HepG2 (cell line): ENCODE measurements around the gene RITA1. TPM values are rescaled to one million over a fixed set of nuclear protein-coding genes. Genes with fewer than 3 reads are reported as not detected.
A peak's percentile ranks its signal among the peaks of the same experiment; 100 is the strongest.

Source experiments
- AKAP8 ChIP-seq: sonication (generic); formaldehyde crosslinking; IDR thresholded peaks from 2 replicates; pipeline ENCODE4 v1.5.1; 2020; ENCODE audit warnings: mild to moderate bottlenecking, missing genetic modification reagents
- EP300 ChIP-seq, 3 experiments: sonication (generic) in 1 of 3; formaldehyde crosslinking in 1 of 3; IDR thresholded peaks; 2 replicates each; pipeline versions ENCODE4 v1.5.1 to v1.6.1; 2011 to 2020; ENCODE audit warnings: low read depth in 2 of 3, low read length in 2 of 3, borderline replicate concordance in 1 of 3, improper control_type of control experiment in 1 of 3, mild to moderate bottlenecking in 1 of 3, missing genetic modification reagents in 1 of 3, moderate library complexity in 1 of 3
- FOXP1 ChIP-seq, 2 experiments: fragments of 450-650 bp in 1 of 2; IDR thresholded peaks; 2 replicates each; pipeline ENCODE4 v1.6.1; 2017 to 2018; ENCODE audit warnings: antibody characterized with exemption in 1 of 2
- GABPB1 ChIP-seq: IDR thresholded peaks from 2 replicates; pipeline ENCODE4 v1.6.1; 2016; ENCODE audit warnings: mild to moderate bottlenecking, missing genetic modification reagents, moderate library complexity, missing compliant biosample characterization
- HNF4A ChIP-seq: sonication (generic); formaldehyde crosslinking; IDR thresholded peaks from 2 replicates; pipeline ENCODE4 v1.4.0; 2020; ENCODE audit warnings: missing genetic modification reagents
- RXRA ChIP-seq: sonication (generic); formaldehyde crosslinking; IDR thresholded peaks from 2 replicates; pipeline ENCODE4 v1.5.1; 2020; ENCODE audit warnings: missing genetic modification reagents
- SIX4 ChIP-seq: sonication (generic); formaldehyde crosslinking; IDR thresholded peaks from 2 replicates; pipeline ENCODE4 v1.4.0; 2020; ENCODE audit warnings: missing genetic modification reagents
- SUZ12 ChIP-seq: fragments of 150-350 bp; IDR thresholded peaks from 2 replicates; pipeline ENCODE4 v1.6.1; 2014; ENCODE audit warnings: low read depth, low read length
- ZNF331 ChIP-seq: sonication (generic); formaldehyde crosslinking; IDR thresholded peaks from 2 replicates; pipeline ENCODE4 v1.4.0; 2020; ENCODE audit warnings: missing genetic modification reagents
- ZNF430 ChIP-seq: sonication (generic); formaldehyde crosslinking; IDR thresholded peaks from 2 replicates; pipeline ENCODE4 v1.9.0; 2021; ENCODE audit warnings: mild to moderate bottlenecking, missing genetic modification reagents
- polyA plus RNA-seq, 8 experiments: library from polyadenylated mRNA; depleted of rRNA in 3 of 8; stranded (reverse) in 7 of 8; unstranded in 1 of 8; fragments of >200 nt; fragmentation: Illumina TruSeq in 4 of 8; extraction: Trizol in 4 of 8; gene quantifications; 2 replicates each; pipeline versions ENCODE4 v1.2.1 to v1.2.3, GENCODE V29; 2011 to 2016; ENCODE audit warnings: low read depth in 4 of 8, missing spikeins in 1 of 8, mixed read lengths in 1 of 8; ENCODE audit not compliant: insufficient read depth in 1 of 8
- total RNA-seq, 5 experiments: library from RNA; depleted of rRNA; stranded (reverse); fragments of >200 nt; fragmentation: Illumina TruSeq; extraction: Trizol; gene quantifications; 2 replicates each; pipeline ENCODE4 v1.2.3, GENCODE V29; 2016; ENCODE audit warnings: low read depth in 1 of 5
- TF ChIP-seq, protein P1 (sequence below): sonication (generic); formaldehyde crosslinking; IDR thresholded peaks from 2 replicates; pipeline ENCODE4 v1.4.0; 2020; ENCODE audit warnings: mild to moderate bottlenecking, missing genetic modification reagents, borderline replicate concordance
- TF ChIP-seq, protein P2 (sequence below): IDR thresholded peaks from 2 replicates; pipeline ENCODE4 v1.4.0; 2020; ENCODE audit warnings: mild to moderate bottlenecking, missing genetic modification reagents
- TF ChIP-seq, protein P3 (sequence below): IDR thresholded peaks from 2 replicates; pipeline ENCODE4 v1.6.1; 2016; ENCODE audit warnings: low read depth
- TF ChIP-seq, protein P4 (sequence below): sonication (generic); formaldehyde crosslinking; IDR thresholded peaks from 2 replicates; pipeline ENCODE4 v1.4.0; 2020; ENCODE audit warnings: missing genetic modification reagents, borderline replicate concordance

Gene RITA1
- total and polyA plus RNA-seq, 2 of the 13 experiments (the other 11 are each of a cell fraction or from before 2014, with no cell fraction given): 12.4 to 28.9 TPM

DNA sequence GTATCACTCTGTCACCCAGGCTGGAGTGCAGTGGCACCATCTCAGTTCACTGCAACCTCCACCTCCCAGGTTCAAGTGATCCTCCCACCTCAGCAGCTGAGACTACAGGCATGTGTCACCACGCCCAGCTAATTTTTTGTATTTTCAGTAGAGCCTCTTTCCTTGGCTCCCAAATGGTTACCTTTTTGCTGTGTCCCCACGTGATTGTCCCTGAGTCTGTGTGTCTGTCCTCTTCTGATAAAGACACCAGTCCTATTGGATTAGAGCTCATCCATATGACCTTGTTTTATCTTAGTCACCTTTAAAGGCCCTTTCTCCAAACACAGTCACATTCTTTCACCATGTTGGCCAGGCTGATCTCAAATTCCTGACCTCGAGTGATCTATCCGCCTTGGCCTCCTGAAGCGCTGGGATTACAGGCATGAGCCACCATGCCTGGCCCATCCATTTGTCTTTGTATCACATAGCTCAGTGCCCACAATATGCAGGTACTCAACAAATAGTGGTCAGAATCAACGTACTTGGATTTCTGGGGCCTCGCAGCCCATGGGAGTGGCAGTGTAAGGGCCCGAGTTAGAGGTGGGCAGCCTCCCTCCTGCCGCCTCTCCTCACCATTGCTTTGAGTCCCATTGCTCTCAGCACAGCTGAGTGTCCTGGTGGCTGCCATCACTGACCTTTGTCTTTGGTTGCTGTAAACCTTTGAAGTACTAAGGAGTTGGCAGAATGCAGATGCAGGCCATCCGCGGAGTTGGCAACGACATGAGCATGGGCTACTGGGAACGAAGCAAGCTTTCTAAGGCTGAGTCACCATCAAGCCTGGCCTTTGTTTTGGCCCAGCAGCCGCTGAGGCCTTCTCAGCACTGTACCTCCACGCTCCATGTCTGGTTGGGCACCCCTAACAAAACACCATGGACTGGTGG lies 45.1 kb downstream of the RITA1 start (continued):
- TF ChIP-seq, protein P1, sequence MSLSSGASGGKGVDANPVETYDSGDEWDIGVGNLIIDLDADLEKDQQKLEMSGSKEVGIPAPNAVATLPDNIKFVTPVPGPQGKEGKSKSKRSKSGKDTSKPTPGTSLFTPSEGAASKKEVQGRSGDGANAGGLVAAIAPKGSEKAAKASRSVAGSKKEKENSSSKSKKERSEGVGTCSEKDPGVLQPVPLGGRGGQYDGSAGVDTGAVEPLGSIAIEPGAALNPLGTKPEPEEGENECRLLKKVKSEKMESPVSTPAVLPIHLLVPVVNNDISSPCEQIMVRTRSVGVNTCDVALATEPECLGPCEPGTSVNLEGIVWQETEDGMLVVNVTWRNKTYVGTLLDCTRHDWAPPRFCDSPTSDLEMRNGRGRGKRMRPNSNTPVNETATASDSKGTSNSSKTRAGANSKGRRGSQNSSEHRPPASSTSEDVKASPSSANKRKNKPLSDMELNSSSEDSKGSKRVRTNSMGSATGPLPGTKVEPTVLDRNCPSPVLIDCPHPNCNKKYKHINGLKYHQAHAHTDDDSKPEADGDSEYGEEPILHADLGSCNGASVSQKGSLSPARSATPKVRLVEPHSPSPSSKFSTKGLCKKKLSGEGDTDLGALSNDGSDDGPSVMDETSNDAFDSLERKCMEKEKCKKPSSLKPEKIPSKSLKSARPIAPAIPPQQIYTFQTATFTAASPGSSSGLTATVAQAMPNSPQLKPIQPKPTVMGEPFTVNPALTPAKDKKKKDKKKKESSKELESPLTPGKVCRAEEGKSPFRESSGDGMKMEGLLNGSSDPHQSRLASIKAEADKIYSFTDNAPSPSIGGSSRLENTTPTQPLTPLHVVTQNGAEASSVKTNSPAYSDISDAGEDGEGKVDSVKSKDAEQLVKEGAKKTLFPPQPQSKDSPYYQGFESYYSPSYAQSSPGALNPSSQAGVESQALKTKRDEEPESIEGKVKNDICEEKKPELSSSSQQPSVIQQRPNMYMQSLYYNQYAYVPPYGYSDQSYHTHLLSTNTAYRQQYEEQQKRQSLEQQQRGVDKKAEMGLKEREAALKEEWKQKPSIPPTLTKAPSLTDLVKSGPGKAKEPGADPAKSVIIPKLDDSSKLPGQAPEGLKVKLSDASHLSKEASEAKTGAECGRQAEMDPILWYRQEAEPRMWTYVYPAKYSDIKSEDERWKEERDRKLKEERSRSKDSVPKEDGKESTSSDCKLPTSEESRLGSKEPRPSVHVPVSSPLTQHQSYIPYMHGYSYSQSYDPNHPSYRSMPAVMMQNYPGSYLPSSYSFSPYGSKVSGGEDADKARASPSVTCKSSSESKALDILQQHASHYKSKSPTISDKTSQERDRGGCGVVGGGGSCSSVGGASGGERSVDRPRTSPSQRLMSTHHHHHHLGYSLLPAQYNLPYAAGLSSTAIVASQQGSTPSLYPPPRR: no peak
- TF ChIP-seq AKAP8 (CRISPR knock-in tag): no peak
- TF ChIP-seq, protein P2, sequence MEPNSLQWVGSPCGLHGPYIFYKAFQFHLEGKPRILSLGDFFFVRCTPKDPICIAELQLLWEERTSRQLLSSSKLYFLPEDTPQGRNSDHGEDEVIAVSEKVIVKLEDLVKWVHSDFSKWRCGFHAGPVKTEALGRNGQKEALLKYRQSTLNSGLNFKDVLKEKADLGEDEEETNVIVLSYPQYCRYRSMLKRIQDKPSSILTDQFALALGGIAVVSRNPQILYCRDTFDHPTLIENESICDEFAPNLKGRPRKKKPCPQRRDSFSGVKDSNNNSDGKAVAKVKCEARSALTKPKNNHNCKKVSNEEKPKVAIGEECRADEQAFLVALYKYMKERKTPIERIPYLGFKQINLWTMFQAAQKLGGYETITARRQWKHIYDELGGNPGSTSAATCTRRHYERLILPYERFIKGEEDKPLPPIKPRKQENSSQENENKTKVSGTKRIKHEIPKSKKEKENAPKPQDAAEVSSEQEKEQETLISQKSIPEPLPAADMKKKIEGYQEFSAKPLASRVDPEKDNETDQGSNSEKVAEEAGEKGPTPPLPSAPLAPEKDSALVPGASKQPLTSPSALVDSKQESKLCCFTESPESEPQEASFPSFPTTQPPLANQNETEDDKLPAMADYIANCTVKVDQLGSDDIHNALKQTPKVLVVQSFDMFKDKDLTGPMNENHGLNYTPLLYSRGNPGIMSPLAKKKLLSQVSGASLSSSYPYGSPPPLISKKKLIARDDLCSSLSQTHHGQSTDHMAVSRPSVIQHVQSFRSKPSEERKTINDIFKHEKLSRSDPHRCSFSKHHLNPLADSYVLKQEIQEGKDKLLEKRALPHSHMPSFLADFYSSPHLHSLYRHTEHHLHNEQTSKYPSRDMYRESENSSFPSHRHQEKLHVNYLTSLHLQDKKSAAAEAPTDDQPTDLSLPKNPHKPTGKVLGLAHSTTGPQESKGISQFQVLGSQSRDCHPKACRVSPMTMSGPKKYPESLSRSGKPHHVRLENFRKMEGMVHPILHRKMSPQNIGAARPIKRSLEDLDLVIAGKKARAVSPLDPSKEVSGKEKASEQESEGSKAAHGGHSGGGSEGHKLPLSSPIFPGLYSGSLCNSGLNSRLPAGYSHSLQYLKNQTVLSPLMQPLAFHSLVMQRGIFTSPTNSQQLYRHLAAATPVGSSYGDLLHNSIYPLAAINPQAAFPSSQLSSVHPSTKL (CRISPR knock-in tag): peak; percentile 73
- no peak for TF ChIP-seq ZNF430 (CRISPR knock-in tag)
- TF ChIP-seq, protein P3, sequence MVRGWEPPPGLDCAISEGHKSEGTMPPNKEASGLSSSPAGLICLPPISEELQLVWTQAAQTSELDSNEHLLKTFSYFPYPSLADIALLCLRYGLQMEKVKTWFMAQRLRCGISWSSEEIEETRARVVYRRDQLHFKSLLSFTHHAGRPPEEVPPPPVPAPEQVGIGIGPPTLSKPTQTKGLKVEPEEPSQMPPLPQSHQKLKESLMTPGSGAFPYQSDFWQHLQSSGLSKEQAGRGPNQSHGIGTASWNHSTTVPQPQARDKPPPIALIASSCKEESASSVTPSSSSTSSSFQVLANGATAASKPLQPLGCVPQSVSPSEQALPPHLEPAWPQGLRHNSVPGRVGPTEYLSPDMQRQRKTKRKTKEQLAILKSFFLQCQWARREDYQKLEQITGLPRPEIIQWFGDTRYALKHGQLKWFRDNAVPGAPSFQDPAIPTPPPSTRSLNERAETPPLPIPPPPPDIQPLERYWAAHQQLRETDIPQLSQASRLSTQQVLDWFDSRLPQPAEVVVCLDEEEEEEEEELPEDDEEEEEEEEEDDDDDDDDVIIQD (CRISPR knock-in tag): 0 out of 2 replicates have a peak, but pooled peaks have one; percentile 21
- TF ChIP-seq HNF4A (CRISPR knock-in tag): peak; percentile 67
- TF ChIP-seq FOXP1 (IDR thresholded peaks at IDR 0.05): no peak
- peak; percentile 19; the same call in 1 of the 2 replicates for TF ChIP-seq FOXP1 (CRISPR knock-in tag; IDR thresholded peaks at IDR 0.05)
- peak; percentile 75; the same call in 1 of the 2 replicates for TF ChIP-seq ZNF331 (CRISPR knock-in tag)
- 0 out of 2 replicates have a peak, but pooled peaks have one; percentile 23 for TF ChIP-seq SIX4 (CRISPR knock-in tag)
- peak; percentile 88 for TF ChIP-seq RXRA
- TF ChIP-seq, protein P4, sequence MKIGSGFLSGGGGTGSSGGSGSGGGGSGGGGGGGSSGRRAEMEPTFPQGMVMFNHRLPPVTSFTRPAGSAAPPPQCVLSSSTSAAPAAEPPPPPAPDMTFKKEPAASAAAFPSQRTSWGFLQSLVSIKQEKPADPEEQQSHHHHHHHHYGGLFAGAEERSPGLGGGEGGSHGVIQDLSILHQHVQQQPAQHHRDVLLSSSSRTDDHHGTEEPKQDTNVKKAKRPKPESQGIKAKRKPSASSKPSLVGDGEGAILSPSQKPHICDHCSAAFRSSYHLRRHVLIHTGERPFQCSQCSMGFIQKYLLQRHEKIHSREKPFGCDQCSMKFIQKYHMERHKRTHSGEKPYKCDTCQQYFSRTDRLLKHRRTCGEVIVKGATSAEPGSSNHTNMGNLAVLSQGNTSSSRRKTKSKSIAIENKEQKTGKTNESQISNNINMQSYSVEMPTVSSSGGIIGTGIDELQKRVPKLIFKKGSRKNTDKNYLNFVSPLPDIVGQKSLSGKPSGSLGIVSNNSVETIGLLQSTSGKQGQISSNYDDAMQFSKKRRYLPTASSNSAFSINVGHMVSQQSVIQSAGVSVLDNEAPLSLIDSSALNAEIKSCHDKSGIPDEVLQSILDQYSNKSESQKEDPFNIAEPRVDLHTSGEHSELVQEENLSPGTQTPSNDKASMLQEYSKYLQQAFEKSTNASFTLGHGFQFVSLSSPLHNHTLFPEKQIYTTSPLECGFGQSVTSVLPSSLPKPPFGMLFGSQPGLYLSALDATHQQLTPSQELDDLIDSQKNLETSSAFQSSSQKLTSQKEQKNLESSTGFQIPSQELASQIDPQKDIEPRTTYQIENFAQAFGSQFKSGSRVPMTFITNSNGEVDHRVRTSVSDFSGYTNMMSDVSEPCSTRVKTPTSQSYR (CRISPR knock-in tag): 0 out of 2 replicates have a peak, but pooled peaks have one; percentile 6
- TF ChIP-seq GABPB1 (CRISPR knock-in tag): no peak
- TF ChIP-seq SUZ12: no peak
- peak in 1 of 2 experiments; percentile 15; a peak in 1 of 4 replicates for TF ChIP-seq EP300 (IDR thresholded peaks at IDR 0.05; ENCODE audit: low read depth in 2 of 2, low read length in 2 of 2)
- TF ChIP-seq EP300 (CRISPR knock-in tag; IDR thresholded peaks at IDR 0.05; ENCODE audit: borderline replicate concordance): peak; percentile 79
